ENCODE data around the gene APOA1.

Gene APOA1

GRCh38 chr11:116825434-116825833 lies 12.0 kb downstream of the APOA1 start:
- H3K4me1 ChIP-seq (ENCODE audit: insufficient read depth, low read length), result no peaks in the 10 kb centered on the region
- H3K9ac ChIP-seq (ENCODE audit: low read depth, low read length), result no peak overlapping the region
- no peaks in the 10 kb centered on the region for H3K36me3 ChIP-seq (ENCODE audit: insufficient read depth, low read length)
- no peak overlapping the region for H3K27ac ChIP-seq (ENCODE audit: low read depth, low read length)
- H3K4me3 ChIP-seq (ENCODE audit: low read length), result no peak overlapping the region
- H3K9me3 ChIP-seq (ENCODE audit: insufficient read depth, low read depth, low read length), result no peaks in the 10 kb centered on the region
- 84% methylated on average over 5 of the region's 5 CpGs for WGBS
- H3K27me3 ChIP-seq (ENCODE audit: insufficient read depth, low read length), result no peaks in the 10 kb centered on the region; the same call in 1 of the 2 replicates

DNA sequence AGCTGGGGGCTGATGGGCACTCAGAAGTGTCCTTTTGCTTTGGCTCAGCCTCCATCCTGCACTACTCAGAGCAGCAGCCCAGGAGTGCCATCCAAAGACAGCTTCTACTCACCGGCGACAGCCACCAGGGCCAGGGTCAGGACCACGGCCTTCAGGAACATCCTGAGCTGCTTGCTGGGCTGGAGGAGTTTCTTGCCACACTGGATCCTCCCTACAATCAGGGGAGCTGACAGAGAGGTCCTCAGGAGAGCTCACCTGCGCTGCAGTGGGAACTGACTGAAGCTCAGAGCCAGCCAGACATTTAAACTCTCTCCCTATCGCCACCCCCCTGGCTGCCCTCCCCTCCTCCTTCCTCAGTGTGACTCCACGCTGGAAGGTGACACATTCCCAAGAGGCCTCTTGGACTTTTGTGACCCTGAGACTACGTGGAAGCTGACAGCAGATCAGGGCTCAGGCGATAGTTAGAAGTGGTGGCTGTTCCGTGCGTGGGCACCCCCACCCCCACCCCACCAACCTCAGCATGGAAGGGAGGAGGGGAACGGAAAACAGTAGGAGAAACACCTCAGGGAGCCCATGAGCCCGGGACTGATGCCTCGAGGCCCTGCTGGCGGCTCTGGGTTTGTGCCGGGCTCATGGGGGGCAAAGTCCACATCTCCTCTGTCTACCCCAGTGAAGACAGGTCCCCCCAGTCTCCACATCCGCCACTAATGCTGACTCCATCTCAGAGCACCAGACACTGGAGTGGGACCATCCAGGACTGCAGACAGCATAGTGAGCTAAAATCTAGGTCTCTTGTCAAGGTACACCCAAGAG lies 14.2 kb downstream of the APOA1 start, which contains the start of gene APOA4:
Gene APOA4 (minus strand): TSS at position 274 of the 813 bp plus-strand sequence. CDS start 113 bp downstream, at position 161.
- Histone ChIP-seq H3K36me3 (ENCODE audit: insufficient read depth, low read length) (no peaks in the 10 kb centered on the region), H3K4me3 (ENCODE audit: low read length) (no peak within 1 kb of the TSS), H3K4me1 (ENCODE audit: insufficient read depth, low read length) (no peaks in the 10 kb centered on the region), H3K27ac (ENCODE audit: low read depth, low read length) (no peak within 1 kb of the TSS), H3K9ac (ENCODE audit: low read depth, low read length) (no peak within 1 kb of the TSS), H3K27me3 (ENCODE audit: insufficient read depth, low read length) (no peaks in the 10 kb centered on the region), H3K9me3 (ENCODE audit: insufficient read depth, low read depth, low read length) (no peaks in the 10 kb centered on the region)
- 81% methylated on average over 13 of the region's 16 CpGs for WGBS

- no peaks in the 10 kb centered on the region for H3K9me3 ChIP-seq (ENCODE audit: insufficient read depth, low read depth, low read length)
- H3K4me3 ChIP-seq (ENCODE audit: low read length), result no peak overlapping the region
- H3K27ac ChIP-seq (ENCODE audit: low read depth, low read length), result no peak overlapping the region
- H3K36me3 ChIP-seq (ENCODE audit: insufficient read depth, low read length), result no peaks in the 10 kb centered on the region
- no peaks in the 10 kb centered on the region for H3K4me1 ChIP-seq (ENCODE audit: insufficient read depth, low read length)
- H3K27me3 ChIP-seq (ENCODE audit: insufficient read depth, low read length), result no peaks in the 10 kb centered on the region
- H3K9ac ChIP-seq (ENCODE audit: low read depth, low read length), result no peak overlapping the region
- WGBS, result 86% methylated on average over 5 of the region's 5 CpGs
These were observed 14.8 kb downstream of the APOA1 start for GRCh38 chr11:116822575-116822974.

DNA sequence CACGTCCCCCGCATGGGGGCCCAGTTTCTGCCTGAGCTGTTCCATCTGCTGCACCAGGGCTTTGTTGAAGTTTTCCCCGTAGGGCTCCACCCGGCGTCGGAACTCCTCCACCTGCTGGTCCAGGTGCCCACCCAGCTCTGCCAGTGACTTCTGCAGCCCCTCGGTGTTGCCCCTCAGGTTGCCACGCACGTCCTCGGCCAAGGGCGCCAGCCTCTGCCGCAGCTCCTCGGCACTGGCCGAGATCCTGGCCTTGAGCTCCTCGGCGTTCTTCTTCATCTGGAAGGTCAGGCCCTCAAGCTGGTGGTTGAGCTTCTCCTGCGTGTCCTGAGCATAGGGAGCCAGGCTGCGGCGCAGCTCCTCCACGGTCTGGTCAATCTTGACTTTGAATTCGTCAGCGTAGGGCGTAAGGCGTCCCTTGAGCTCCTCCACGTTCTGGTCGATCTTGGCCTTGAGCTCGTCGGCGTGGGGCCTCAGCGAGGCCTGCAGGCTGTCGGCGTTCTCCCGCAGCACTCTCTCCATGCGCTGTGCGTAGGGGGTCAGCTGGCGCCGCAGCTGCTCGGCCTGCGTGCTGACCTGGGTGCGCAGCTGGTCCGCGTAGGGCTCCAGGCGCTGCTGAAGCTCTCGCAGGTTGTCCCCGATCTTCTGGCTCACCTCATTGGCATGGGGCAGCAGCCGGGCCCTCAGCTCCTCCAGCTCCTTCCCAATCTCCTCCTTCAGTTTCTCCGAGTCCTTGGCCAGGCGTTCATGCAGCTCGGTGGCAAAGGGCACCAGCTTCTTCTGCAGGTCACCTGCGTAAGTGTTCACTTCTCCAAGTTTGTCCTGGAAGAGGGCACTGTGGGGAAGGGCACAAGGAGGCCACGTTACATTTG lies 16.1 kb downstream of the APOA1 start:
- no peaks in the 10 kb centered on the region for H3K9me3 ChIP-seq (ENCODE audit: insufficient read depth, low read depth, low read length)
- H3K27me3 ChIP-seq (ENCODE audit: insufficient read depth, low read length), result no peaks in the 10 kb centered on the region
- no peak overlapping the region for H3K4me3 ChIP-seq (ENCODE audit: low read length)
- no peaks in the 10 kb centered on the region for H3K36me3 ChIP-seq (ENCODE audit: insufficient read depth, low read length)
- no peak overlapping the region for H3K27ac ChIP-seq (ENCODE audit: low read depth, low read length)
- H3K9ac ChIP-seq (ENCODE audit: low read depth, low read length), result no peak overlapping the region
- WGBS, result 95% methylated on average over 51 of the region's 51 CpGs
- H3K4me1 ChIP-seq (ENCODE audit: insufficient read depth, low read length), result no peaks in the 10 kb centered on the region

DNA sequence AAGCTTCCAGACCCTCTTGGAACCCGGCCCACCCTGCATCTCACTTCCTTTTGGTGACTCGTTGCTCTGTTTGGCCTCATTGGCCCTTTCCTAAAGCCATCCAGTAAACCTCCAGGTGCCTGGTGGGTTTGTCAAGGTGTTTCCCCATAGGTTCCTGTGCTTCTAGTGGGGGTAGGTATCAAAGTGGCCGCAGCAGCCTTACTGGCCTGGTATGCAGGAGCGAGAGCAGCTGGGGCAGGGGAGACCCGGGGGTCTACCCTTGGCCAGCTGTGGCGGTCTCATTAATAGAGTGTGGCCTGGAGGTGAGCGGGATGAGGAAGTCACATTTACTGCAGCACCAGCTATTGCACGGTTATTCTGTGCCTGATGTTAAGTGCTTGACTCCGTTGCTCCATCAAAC lies 18.4 kb downstream of the APOA1 start:
- H3K36me3 ChIP-seq (ENCODE audit: insufficient read depth, low read length), result no peaks in the 10 kb centered on the region

GRCh38 chr11:116814502-116814901 lies 22.9 kb downstream of the APOA1 start:
- 95% methylated on average over 5 of the region's 6 CpGs for WGBS
- Histone ChIP-seq H3K27ac (ENCODE audit: low read depth, low read length) (no peak overlapping the region), H3K4me3 (ENCODE audit: low read length) (no peak overlapping the region), H3K9ac (ENCODE audit: low read depth, low read length) (no peak overlapping the region), H3K36me3 (ENCODE audit: insufficient read depth, low read length) (no peaks in the 10 kb centered on the region), H3K9me3 (ENCODE audit: insufficient read depth, low read depth, low read length) (no peaks in the 10 kb centered on the region), H3K27me3 (ENCODE audit: insufficient read depth, low read length) (no peaks in the 10 kb centered on the region), H3K4me1 (ENCODE audit: insufficient read depth, low read length) (no peaks in the 10 kb centered on the region)

More for the DNA sequence above, 18.4 kb downstream of the APOA1 start:
- Histone ChIP-seq H3K9me3 (ENCODE audit: insufficient read depth, low read depth, low read length) (no peaks in the 10 kb centered on the region), H3K27ac (ENCODE audit: low read depth, low read length) (no peak overlapping the region), H3K4me1 (ENCODE audit: insufficient read depth, low read length) (no peaks in the 10 kb centered on the region), H3K9ac (ENCODE audit: low read depth, low read length) (no peak overlapping the region), H3K4me3 (ENCODE audit: low read length) (no peak overlapping the region), H3K27me3 (ENCODE audit: insufficient read depth, low read length) (no peaks in the 10 kb centered on the region)
- WGBS, result 93% methylated on average over 9 of the region's 9 CpGs

DNA sequence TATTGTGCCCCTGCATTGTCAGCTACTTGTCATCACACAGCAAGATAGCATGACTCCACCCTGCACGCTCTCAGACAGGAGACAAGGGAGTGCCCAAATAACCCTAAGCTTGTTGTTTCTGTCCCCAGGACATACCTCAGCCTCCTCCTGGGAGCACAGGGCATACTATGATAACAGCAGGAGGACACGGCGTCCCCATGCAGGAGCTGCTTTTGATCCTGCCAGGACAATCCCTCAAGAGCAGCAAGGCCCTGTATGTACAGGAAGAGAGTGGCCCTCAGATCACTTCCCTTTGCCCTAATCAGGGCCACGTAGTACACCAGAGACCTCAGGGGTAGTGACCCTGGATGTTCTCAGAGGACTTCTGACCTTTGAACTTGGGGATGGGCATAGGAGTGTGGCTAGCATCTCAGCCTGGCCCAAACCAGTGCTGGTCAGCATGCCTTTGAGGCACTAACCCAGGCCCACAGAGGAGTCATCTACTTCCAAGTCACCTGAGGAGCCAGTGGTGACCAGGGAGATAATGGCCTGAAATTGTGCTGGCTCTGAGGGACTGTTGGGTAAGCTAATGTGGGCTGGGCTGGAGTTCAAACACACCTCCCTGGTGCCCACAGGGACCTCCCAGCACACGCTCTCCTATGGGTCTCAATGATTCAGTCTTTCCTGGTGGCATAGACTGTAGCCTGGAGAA lies 23.5 kb downstream of the APOA1 start:
- no peaks in the 10 kb centered on the region for H3K27me3 ChIP-seq (ENCODE audit: insufficient read depth, low read length)
- H3K9ac ChIP-seq (ENCODE audit: low read depth, low read length), result no peak overlapping the region
- no peaks in the 10 kb centered on the region for H3K4me1 ChIP-seq (ENCODE audit: insufficient read depth, low read length)
- H3K36me3 ChIP-seq (ENCODE audit: insufficient read depth, low read length), result no peaks in the 10 kb centered on the region
- H3K27ac ChIP-seq (ENCODE audit: low read depth, low read length), result no peak overlapping the region
- no peaks in the 10 kb centered on the region for H3K9me3 ChIP-seq (ENCODE audit: insufficient read depth, low read depth, low read length)
- WGBS, result 76% methylated on average over 5 of the region's 5 CpGs
- no peak overlapping the region for H3K4me3 ChIP-seq (ENCODE audit: low read length)

GRCh38 chr11:116813170-116813569 lies 24.3 kb downstream of the APOA1 start:
- Histone ChIP-seq H3K9me3 (ENCODE audit: insufficient read depth, low read depth, low read length) (no peaks in the 10 kb centered on the region), H3K9ac (ENCODE audit: low read depth, low read length) (no peak overlapping the region), H3K4me3 (ENCODE audit: low read length) (no peak overlapping the region), H3K27ac (ENCODE audit: low read depth, low read length) (no peak overlapping the region), H3K4me1 (ENCODE audit: insufficient read depth, low read length) (no peaks in the 10 kb centered on the region), H3K36me3 (ENCODE audit: insufficient read depth, low read length) (no peaks in the 10 kb centered on the region), H3K27me3 (ENCODE audit: insufficient read depth, low read length) (no peaks in the 10 kb centered on the region)
- 77% methylated on average over 1 of the region's 1 CpG for WGBS

DNA sequence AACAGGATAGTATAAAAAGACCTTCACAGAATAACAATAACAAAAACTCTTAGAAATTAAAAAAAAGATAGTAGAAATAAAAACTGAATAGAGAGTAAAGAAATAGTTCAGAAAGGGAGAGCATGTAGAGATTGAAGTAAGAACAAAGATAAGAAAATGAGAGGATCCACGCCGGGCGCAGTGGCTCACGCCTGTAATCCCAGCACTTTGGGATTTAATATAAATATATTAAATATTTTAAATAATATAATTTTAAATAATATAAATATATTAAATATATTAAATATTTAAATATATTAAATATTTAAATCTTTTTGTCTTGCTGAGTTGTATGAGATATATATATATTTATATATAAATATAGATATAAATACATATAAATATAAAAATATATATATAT lies 25.3 kb downstream of the APOA1 start:
- Histone ChIP-seq H3K36me3 (ENCODE audit: insufficient read depth, low read length) (no peaks in the 10 kb centered on the region), H3K9ac (ENCODE audit: low read depth, low read length) (no peak overlapping the region), H3K27me3 (ENCODE audit: insufficient read depth, low read length) (no peaks in the 10 kb centered on the region), H3K4me1 (ENCODE audit: insufficient read depth, low read length) (no peaks in the 10 kb centered on the region), H3K27ac (ENCODE audit: low read depth, low read length) (no peak overlapping the region), H3K9me3 (ENCODE audit: insufficient read depth, low read depth, low read length) (no peaks in the 10 kb centered on the region), H3K4me3 (ENCODE audit: low read length) (no peak overlapping the region)
- 100% methylated on average over 2 of the region's 4 CpGs for WGBS

DNA sequence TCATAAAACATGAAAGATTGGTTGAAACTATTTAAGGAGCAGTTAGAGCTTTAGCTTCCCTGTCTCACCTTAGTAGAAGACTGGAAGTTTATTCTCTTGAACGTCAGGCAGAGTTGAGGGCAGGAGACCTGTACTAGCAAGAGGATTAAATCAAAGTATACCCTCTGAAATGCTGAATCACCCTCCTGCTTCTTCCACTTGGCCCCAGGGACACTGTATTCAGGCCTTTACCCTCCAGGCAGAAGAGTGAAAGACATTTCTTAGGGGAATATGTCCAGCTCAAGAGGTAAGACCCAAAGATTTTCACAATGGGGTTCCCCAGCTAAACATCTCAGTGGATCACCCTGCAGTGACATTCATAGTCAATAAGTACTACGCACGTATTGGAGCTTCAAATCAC lies 26.2 kb downstream of the APOA1 start:
- Histone ChIP-seq H3K9ac (ENCODE audit: low read depth, low read length) (no peak overlapping the region), H3K36me3 (ENCODE audit: insufficient read depth, low read length) (no peaks in the 10 kb centered on the region), H3K27me3 (ENCODE audit: insufficient read depth, low read length) (no peaks in the 10 kb centered on the region), H3K27ac (ENCODE audit: low read depth, low read length) (no peak overlapping the region), H3K9me3 (ENCODE audit: insufficient read depth, low read depth, low read length) (no peaks in the 10 kb centered on the region), H3K4me3 (ENCODE audit: low read length) (no peak overlapping the region), H3K4me1 (ENCODE audit: insufficient read depth, low read length) (no peaks in the 10 kb centered on the region)
- 87% methylated on average over 3 of the region's 3 CpGs for WGBS
